Measurements from ENCODE around the gene XRN1.
"Not testable (repeated sequence)": the region's sequence is repeated elsewhere in the genome, so short reads cannot be mapped to it uniquely, and the experiment has no call there.

Gene XRN1

DNA sequence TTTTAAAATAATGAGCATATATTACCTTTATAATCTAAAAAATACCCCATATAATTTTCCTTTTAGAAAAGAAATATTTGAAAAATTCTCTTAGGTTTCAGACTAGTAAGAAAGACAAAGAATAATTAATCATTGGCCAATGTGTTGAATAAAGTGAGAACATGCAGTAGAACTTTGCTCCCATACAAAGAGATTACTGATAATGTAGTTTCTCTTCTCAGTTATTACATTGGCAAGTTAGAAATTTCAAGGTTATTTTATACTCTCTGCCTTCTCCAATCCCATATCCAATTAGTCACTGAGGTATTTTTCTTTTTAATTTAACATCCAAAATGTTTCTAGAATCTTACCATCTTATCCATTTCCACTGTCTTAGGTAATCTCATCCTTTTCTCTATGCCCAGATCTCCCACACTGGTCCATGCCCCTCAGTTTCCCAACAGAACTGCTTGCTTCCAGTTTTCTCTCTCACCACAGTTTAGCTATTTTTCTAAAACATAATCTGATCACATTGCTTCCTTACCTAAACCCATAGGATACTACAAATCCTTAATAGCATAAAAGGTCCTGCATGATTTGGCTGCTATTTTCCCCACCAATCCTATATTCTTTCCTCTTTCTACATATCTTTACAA lies 10.8 kb downstream of the XRN1 start:
- DNase-seq = no peak

DNA sequence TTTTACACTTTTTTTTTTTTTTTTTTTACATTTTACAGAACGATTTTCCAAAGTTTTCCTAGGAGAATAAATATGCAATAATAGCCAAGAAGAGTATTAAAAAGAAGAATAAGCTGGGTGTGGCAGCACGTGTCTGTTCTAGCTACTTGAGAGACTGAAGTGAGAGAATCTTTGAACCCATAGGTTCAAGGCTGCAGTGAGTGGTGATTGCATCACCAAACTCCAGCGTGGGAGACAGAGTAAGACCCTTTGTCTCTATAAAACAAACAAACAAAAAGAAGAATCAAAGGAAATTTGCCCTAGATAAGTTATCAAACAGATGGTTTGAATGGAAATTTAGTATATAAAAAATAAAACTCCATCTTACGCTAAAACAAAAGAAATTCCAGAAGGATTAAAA lies 13.3 kb downstream of the XRN1 start:
- no peak for DNase-seq

- no peak for DNase-seq
These were observed 14.7 kb downstream of the XRN1 start for GRCh38 chr3:142433110-142433509.

DNA sequence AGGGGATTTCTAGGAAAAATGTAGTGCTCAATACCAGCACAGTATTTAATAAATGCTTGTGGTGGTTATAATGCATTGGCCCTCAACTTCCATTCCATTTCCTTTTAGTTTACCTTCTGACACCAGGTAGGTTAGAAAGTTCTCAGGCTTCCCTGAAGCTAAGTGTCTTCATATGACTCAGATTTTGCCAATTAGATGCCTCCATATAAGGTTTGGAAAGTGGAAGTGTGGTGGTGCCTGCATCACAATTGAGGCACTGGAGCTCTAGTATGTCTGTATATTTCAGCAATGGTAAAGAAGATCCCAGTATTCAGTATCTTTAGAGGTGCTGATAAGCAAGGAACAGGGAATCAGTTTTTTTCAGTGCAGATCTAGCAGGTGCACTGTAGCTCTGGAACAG lies 18.3 kb downstream of the XRN1 start:
- DNase-seq = no peak

- no peak for DNase-seq
These were observed 23.1 kb downstream of the XRN1 start for GRCh38 chr3:142424754-142425153.

- DNase-seq = no peak
These were observed 28.8 kb downstream of the XRN1 start for GRCh38 chr3:142418926-142419592.

DNA sequence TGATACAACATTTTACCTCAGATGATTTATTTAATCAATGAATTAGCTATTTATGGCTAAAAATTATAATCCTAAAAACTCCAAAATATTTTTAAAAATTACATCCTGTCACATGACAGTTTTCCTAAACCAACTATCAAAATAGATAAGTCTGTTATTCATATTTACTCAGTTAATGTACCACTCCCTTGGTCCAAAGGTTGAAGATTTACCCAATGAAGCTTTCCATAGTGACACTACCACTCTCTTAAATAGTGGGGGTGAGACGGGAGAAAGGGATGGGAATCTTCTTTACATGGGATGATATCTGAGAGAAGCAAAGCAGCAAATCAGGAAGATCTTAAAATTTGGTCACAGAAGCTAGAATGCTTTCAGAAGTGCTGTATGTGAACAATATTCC lies 30.5 kb downstream of the XRN1 start:
- DNase-seq = no peak

- not testable (repeated sequence) for DNase-seq
These were observed 47.3 kb downstream of the XRN1 start for GRCh38 chr3:142400537-142400936.

DNA sequence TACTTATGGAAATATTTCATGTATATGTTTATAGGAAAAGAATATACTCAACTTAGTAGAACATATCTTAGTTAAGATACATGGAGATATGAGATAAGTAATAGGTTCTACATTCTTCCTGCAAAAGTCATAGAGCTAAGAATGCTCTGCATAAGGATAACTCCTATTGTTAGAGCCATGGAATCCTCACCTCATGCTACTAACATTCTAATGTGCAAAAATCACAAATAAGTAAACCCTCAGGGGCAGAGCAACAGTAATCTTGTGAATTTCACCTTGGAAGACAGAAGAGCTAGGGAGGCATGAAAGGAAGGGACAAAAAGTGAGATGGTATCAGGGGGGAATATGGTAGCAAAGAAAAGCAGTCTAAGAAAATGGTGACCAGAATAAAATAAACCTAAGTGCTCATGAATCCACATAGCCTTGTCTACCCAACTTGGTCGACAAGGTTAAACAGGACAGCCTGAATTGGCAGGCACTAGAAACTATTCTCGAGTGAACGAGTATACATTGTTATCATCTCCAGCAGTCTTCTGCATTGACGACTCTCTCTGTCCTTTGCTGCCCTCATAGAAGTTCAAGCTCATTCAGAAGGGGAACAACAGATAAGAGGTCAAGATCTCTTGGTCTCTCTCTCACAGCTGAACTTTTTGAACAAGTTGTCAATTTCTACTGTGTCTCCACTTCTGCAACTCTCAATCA lies 52.8 kb downstream of the XRN1 start:
- no peak for DNase-seq

- no peak for DNase-seq
These were observed 62.8 kb downstream of the XRN1 start for GRCh38 chr3:142385078-142385477.

DNA sequence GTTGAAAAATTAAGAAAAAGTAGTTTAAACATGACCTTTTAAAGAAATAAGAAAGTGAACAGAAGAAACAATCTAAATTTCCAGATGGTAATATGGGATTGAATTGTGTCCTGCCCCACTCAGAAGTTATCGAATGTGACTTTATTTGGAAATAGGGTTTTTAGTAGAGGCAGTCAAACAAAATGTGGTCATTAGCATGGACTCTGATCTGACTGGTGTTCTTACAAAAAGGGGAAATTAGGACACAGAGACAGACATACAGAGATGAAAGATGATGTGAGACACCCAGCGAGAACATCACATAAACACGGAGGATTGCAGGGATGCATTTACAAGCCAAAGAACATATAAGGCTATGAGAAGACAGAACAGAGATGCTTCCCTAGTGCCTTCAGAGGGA lies 73.2 kb downstream of the XRN1 start:
- DNase-seq = no peak

DNA sequence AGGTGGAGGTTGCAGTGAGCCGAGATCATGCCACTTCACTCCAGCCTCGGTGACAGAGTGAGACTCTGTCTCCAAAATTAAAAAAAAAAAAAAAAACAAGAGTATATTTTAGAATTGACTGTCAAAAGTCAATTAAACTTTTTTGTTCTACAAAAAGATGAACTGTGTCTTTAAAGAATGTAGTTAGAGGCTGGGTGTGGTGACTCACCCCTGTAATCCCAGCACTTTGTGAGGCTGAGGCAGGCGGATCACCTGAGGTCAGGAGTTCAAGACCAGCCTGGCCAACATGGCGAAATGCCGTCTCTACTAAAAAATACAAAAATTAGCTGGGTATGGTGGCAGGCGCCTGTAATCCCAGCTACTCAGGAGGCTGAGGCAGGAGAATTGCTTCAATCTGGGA lies 78.3 kb downstream of the XRN1 start:
- DNase-seq = not testable (repeated sequence)

DNA sequence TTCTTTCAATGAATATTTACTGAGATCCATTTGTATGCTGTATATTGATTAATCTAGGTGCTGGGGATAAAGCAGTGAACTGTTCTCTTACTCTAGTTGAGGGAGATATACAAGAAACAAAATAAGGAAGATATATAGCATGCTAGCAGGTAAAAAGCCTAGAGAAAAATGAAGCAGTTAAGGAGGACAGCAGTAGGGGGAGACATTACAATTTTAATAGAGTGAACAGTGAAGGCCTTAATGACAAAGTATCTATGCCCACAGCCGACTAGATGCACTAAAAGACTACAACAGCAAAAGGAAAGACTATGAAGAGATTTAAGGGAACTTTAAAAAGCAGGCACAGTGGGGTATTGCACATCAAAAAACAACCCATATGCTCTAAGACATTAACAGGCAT lies 81.4 kb downstream of the XRN1 start:
- DNase-seq = no peak

DNA sequence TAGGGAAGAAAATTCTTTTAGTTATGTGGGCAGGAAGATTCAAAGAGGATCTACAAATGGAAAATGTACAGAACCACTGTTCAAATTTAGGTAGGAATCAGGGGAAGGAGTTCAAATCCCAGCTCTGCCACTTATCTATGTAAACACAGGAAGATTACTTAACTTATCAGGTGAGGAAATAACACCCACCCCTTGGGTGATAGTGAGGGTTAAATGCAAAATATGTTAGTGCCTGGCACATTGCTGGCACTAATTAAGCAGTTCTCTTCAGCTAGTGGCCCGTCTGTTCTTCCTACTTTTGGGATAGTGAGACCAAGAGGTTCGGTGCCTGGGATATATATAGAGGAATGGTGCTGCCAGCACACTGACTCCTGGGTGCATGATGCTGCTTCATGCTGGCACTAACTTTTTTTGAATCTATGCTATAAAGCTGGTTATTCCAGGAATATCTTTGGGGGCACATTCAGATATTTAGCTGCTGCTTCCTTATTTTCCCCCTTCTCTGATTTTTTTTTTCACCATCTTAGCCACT lies 83.8 kb downstream of the XRN1 start:
- no peak for DNase-seq

- DNase-seq = not testable (repeated sequence)
These were observed 84.4 kb downstream of the XRN1 start for GRCh38 chr3:142363433-142363832.

GRCh38 chr3:142359367-142359766 lies 88.5 kb downstream of the XRN1 start:
- no peak for DNase-seq

DNA sequence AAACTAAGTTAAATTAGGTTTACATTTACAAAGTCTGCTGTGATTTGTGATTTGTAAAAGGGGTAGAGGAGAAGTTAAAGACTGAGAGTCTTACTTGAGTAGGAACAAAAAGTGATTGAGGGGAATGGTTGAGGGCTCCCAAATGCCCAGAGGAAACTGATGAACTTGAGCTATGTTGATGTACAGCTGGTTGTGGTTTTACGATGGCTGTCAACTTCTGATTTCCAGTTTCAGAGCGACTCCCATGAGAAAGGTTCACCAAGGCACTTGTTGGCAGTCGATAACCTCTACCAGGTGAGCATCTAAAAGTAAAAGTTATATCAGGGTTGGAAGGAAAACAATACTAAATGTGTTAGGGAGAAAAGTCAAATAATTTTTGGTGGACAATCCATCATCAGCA lies 91.0 kb downstream of the XRN1 start:
- no peak for DNase-seq

DNA sequence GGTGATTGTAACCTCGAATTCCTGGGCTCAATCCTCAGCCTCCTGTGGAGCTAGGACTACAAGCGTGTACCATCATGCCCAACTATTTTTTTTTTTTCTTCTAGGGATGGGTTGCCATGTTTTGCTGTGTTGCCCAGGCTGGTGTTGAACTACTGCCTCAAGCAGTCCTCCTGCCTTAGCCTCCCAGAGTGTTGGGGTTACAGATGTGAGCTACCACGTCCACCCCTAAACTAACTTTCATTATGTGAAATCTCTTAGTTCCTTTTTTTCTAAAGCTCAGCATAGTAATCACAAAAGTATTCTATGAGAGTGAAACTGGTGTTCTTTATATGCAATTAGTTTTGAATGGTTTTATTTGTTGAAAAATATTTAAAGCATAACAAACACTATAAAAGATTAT lies 92.1 kb downstream of the XRN1 start:
- no peak for DNase-seq

DNA sequence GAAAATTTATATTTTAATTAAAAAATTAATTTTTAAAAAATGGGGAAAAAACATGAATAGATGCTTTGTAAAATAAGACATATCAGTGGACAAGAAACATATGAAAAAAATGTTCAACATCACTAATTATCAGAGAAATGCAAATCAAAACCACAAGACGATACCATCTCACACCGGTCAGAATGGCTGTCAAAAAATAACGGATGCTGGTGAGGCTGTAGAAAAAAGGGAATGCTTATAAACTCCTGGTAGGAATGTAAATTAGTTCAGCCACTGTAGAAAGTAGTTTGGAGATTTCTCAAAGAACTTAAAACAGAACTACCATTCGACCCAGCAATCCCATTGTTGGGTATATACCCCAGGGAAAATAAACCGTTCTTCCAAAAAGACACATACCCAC lies 93.8 kb downstream of the XRN1 start:
- no peak for DNase-seq

- no peak for DNase-seq
These were observed 94.3 kb downstream of the XRN1 start for GRCh38 chr3:142353571-142353970.

GRCh38 chr3:142352698-142353097 lies 95.1 kb downstream of the XRN1 start:
- not testable (repeated sequence) for DNase-seq

DNA sequence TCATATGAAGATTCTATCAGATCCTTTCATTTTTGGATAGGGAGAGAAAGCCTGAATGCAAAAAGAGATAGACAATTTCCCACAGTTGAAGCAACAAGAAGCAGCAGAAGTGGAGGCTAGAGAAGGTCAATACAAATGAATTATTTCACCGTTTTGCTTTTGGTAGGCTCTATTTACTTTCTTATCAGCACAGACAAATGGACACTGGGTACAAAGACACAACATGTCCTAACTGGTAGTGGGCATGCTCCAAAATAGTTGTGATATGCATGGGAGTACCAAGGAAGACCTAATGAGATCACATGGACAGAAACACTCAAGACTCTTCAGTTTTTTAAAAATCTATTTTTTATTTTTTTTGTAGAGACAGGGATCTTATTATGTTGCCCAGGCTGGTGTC lies 99.4 kb downstream of the XRN1 start:
- no peak for DNase-seq

GRCh38 chr3:142337994-142338393 lies 109.8 kb downstream of the XRN1 start:
- no peak for DNase-seq

GRCh38 chr3:142332390-142332789 lies 115.4 kb downstream of the XRN1 start:
- no peak for DNase-seq

All from right hindlimb (tissue), 1 donor.